Measurements from ENCODE around the gene EPB41L3.

DNA sequence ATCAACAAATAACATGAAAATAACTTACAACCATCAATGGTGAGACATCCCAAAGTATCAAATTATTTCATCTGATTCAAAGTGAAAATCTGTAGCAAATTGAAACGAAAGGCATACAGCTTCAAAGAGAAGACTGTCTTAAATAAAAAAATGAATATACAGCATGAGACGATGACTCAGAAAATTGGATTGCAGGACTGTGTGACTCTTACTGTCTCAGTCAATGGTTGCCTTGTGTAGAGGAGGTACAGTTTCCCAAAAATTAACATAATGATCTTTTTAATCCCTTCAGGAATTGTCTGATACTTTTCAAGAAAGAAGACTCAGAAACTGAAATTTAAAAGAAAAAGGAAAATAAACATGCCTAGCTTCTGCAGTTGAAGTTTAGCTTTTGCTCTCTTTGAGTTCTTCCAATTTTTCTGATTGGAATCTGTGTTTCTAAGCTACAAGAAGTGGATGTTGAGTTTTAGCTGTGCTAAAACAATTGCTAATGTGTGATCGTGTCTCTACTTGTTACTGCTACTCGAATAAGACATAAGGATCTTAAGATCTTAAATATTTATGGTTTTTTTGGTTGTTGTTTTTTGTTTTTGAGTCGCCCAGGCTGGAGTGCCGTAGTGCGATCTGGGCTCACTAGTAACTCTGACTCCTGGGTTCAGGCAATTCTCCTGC lies 41.1 kb upstream of the EPB41L3 start:
- TF ChIP-seq EZH2 (IDR thresholded peaks at IDR 0.05) (no peak), EGR1 (IDR thresholded peaks at IDR 0.05; ENCODE audit: low read depth) (no peak), SP1 (IDR thresholded peaks at IDR 0.05; ENCODE audit: low read depth) (no peak), POLR2A (IDR thresholded peaks at IDR 0.05; ENCODE audit: borderline replicate concordance, extremely low read depth, insufficient read depth, insufficient read length) (no peak), POLR2AphosphoS5 (IDR thresholded peaks at IDR 0.05; ENCODE audit: low read depth, low read length) (no peak)
- TF ChIP-seq, protein P1, sequence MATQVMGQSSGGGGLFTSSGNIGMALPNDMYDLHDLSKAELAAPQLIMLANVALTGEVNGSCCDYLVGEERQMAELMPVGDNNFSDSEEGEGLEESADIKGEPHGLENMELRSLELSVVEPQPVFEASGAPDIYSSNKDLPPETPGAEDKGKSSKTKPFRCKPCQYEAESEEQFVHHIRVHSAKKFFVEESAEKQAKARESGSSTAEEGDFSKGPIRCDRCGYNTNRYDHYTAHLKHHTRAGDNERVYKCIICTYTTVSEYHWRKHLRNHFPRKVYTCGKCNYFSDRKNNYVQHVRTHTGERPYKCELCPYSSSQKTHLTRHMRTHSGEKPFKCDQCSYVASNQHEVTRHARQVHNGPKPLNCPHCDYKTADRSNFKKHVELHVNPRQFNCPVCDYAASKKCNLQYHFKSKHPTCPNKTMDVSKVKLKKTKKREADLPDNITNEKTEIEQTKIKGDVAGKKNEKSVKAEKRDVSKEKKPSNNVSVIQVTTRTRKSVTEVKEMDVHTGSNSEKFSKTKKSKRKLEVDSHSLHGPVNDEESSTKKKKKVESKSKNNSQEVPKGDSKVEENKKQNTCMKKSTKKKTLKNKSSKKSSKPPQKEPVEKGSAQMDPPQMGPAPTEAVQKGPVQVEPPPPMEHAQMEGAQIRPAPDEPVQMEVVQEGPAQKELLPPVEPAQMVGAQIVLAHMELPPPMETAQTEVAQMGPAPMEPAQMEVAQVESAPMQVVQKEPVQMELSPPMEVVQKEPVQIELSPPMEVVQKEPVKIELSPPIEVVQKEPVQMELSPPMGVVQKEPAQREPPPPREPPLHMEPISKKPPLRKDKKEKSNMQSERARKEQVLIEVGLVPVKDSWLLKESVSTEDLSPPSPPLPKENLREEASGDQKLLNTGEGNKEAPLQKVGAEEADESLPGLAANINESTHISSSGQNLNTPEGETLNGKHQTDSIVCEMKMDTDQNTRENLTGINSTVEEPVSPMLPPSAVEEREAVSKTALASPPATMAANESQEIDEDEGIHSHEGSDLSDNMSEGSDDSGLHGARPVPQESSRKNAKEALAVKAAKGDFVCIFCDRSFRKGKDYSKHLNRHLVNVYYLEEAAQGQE (IDR thresholded peaks at IDR 0.05; ENCODE audit: low read depth): no peak
- TF ChIP-seq, protein P2, sequence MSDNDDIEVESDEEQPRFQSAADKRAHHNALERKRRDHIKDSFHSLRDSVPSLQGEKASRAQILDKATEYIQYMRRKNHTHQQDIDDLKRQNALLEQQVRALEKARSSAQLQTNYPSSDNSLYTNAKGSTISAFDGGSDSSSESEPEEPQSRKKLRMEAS (IDR thresholded peaks at IDR 0.05): no peak
- TF ChIP-seq, protein P3, sequence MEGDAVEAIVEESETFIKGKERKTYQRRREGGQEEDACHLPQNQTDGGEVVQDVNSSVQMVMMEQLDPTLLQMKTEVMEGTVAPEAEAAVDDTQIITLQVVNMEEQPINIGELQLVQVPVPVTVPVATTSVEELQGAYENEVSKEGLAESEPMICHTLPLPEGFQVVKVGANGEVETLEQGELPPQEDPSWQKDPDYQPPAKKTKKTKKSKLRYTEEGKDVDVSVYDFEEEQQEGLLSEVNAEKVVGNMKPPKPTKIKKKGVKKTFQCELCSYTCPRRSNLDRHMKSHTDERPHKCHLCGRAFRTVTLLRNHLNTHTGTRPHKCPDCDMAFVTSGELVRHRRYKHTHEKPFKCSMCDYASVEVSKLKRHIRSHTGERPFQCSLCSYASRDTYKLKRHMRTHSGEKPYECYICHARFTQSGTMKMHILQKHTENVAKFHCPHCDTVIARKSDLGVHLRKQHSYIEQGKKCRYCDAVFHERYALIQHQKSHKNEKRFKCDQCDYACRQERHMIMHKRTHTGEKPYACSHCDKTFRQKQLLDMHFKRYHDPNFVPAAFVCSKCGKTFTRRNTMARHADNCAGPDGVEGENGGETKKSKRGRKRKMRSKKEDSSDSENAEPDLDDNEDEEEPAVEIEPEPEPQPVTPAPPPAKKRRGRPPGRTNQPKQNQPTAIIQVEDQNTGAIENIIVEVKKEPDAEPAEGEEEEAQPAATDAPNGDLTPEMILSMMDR (IDR thresholded peaks at IDR 0.05 in 2 of 3, conservative IDR thresholded peaks at IDR 0.05 in 1 of 3; ENCODE audit: borderline replicate concordance in 1 of 3, insufficient read depth in 1 of 3, low read depth in 2 of 3, low read length in 2 of 3): no peak

Data from HCT116 (cell line).